IPS-20b (cell line): Measurements from ENCODE around the gene LRRTM4.
"Not testable (repeated sequence)": the region's sequence is repeated elsewhere in the genome, so short reads cannot be mapped to it uniquely, and the experiment has no call there.

Experiments used
- H3K27ac ChIP-seq: one replicate; pipeline ENCODE4 v1.5.1; 2013; ENCODE audit warnings: low read length
- H3K27me3 ChIP-seq: 2 replicates; pipeline ENCODE4 v1.6.1; 2013; ENCODE audit warnings: mild to moderate bottlenecking, low read length, inconsistent platforms; ENCODE audit not compliant: insufficient read depth
- H3K36me3 ChIP-seq: 2 replicates; pipeline ENCODE4 v1.6.1; 2013; ENCODE audit warnings: low read depth, mild to moderate bottlenecking, inconsistent platforms, low read length, moderate library complexity; ENCODE audit not compliant: insufficient read depth
- H3K4me1 ChIP-seq: 2 replicates; pipeline ENCODE4 v1.6.1; 2013; ENCODE audit warnings: mild to moderate bottlenecking, control low read depth, inconsistent platforms, low read length, moderate library complexity; ENCODE audit not compliant: insufficient read depth
- H3K4me3 ChIP-seq: 2 replicates; pipeline ENCODE4 v1.5.1; 2013; ENCODE audit warnings: mild to moderate bottlenecking, low read length, inconsistent platforms
- H3K9ac ChIP-seq: 2 replicates; pipeline ENCODE4 v1.6.1; 2013; ENCODE audit warnings: low read depth, mild to moderate bottlenecking, inconsistent platforms, low read length, moderate library complexity
- H3K9me3 ChIP-seq: 2 replicates; pipeline ENCODE4 v1.6.1; 2013; ENCODE audit warnings: mild to moderate bottlenecking, low read depth, low read length, inconsistent platforms; ENCODE audit not compliant: insufficient read depth

LRRTM4 gene

DNA sequence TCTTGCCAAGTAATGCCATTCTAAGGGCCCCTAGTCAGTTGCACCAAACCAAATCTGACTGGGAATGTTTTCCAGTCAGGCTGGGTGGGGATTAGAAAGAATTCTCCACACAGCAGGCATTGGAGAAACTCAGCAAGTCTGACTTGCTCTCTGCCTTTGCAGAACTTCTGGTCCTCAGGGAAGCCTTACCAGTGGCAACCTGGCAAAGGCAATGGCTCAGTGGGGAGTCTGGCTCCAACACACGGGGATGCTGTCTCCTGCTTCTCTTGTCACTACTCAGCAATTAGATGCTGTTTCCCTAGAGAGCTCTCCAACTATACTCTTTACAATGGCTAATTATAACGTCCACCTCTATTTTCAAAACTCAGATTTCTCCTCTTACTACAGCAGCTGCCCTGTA lies 810.7 kb downstream of the LRRTM4 start:
- Histone ChIP-seq H3K27me3 (no peaks in the 10 kb centered on the region), H3K36me3 (no peaks in the 10 kb centered on the region), H3K4me3 (no peak overlapping the region), H3K4me1 (peaks cover 6% of the 10 kb centered on the region; the same call in 1 of the 2 replicates), H3K27ac (no peak overlapping the region), H3K9me3 (0 out of 2 replicates have a peak, but pooled peaks cover 2% of the 10 kb centered on the region), H3K9ac (no peak overlapping the region)

DNA sequence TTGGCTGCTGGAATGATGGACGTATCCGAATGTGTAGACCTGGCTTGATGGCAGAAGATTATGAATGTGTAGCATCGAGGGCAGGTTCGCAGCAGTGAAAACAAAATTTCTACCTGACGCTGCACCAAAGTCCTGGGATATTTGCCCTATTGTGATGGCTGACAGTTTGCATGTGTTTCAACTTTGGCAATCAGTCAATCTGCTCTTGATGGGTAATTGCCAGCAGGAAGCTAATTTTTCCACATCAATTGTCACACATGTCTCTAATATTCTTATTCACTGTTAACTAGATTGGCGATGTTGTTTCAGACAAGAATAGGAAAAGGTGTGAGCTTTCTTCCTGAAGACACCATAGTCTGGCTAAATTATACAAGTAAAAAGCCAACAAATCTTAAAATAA lies 821.3 kb downstream of the LRRTM4 start:
- Histone ChIP-seq H3K27ac (no peak overlapping the region), H3K27me3 (no peaks in the 10 kb centered on the region), H3K4me1 (no peaks in the 10 kb centered on the region), H3K9ac (no peak overlapping the region), H3K36me3 (no peaks in the 10 kb centered on the region), H3K9me3 (no peaks in the 10 kb centered on the region), H3K4me3 (no peak overlapping the region)

DNA sequence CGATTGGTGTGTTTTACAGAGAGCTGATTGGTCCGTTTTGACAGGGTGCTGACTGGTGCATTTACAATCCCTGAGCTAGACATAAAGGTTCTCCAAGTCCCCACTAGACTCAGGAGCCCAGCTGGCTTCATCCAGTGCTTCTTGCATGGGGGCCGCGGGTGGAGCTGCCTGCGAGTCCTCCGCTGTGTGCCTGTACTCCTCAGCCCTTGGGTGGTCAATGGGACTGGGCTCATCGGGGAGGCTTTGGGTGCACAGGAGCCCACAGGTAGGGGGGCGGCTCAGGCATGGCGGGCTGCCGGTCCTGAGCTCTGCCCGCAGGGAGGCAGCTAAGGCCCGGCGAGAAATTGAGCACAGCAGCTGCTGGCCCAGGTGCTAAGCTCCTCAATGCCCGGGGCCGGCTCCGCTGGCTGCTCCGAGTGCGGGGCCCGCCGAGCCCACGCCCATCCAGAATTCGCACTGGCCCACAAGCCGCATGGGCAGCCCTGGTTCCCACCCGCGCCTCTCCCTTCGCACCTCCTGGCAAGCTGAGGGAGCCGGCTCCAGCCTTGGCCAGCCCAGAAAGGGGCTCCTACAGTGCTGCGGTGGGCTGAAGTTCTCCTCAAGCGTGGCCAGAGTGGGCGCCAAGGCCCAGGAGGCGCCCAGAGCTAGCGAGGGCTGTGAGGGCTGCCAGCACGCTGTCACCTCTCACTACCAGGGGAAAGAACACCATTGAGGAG lies 824.0 kb downstream of the LRRTM4 start:
- H3K27me3 ChIP-seq, H3K4me3 ChIP-seq, H3K9ac ChIP-seq, H3K27ac ChIP-seq, H3K36me3 ChIP-seq, H3K4me1 ChIP-seq, H3K9me3 ChIP-seq: not testable (repeated sequence)
